Endometrium (tissue), 2 donors: ENCODE results near the gene YJEFN3.

Experiments used
- FAIRE-seq: peaks from 2 replicates; lab custom pipeline; 2012; peaks lifted over from hg19 to GRCh38; lab: Jason Lieb, UNC
- donor health status: control.
- donor health status: control.

The YJEFN3 gene

GRCh38 chr19:19554074-19555023, 25.6 kb downstream of the YJEFN3 start:
- no peak for FAIRE-seq

DNA sequence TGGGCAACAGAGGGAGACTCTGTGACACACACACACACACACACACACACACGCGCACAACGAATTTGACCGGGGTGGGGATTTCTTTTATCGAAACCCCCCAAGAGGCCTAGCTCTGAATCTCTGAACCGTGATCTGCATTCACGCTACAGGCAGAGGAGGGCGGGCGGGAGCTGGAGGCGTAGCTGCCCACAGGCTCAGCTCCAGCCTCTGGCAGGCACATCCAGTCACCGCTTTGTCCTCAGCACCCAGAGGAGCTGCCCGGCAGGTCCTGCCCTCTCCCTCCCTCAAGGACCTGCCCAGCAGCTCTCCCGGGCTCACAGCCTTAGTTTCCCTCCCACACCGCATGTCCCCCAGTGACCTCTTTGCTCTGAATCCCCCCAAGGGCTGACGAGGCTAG, 29.3 kb downstream of the YJEFN3 start:
- no peak for FAIRE-seq

- no peak for FAIRE-seq
Measured at GRCh38 chr19:19558636-19559035, 29.9 kb downstream of the YJEFN3 start.

- no peak for FAIRE-seq
Measured at GRCh38 chr19:19559931-19560330, 31.2 kb downstream of the YJEFN3 start.

GRCh38 chr19:19561946-19562664, 33.4 kb downstream of the YJEFN3 start:
- FAIRE-seq: no peak

- FAIRE-seq: no peak
Measured at GRCh38 chr19:19562665-19563347, 34.1 kb downstream of the YJEFN3 start.

GRCh38 chr19:19563348-19563848, 34.7 kb downstream of the YJEFN3 start:
- FAIRE-seq: no peak

DNA sequence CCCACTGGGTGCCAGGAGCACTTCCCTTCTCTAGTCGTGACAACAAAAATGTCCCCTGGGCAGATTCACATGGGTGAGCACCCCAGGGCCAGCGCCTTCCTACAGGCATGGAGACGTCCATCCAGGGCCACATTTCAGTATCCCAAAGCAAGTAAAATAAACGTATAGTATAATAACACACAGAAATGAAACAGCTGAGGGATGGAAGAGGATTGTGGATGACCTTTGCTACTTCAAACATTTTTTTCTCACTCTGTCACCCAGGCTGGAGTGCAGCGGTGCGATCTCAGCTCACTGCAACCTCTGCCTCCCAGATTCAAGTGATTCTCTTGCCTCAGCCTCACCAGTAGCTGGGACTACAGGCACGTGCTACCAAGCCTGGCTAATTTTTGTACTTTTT, 37.6 kb downstream of the YJEFN3 start:
- FAIRE-seq: no peak

DNA sequence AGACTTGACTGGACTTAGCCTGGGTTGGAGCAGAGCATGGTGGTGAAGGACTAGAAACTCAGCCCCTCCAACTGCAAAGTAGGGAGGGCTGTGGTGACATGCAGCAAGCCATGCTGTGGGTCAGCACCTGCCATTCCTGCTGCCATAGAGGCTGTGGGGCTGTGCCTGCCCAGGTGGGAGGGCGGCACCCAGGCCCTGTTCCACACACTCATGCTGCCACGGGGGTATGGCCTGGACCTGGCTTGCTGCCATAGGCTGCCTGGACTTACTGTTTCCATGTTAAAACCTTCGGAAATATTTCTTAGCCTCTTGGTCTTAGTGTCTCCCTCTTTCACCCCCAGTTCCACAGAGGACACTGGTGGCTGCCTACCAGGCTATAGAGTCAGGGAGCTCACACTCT, 38.7 kb downstream of the YJEFN3 start:
- FAIRE-seq: no peak

- FAIRE-seq: no peak
Measured at GRCh38 chr19:19568802-19569756, 40.4 kb downstream of the YJEFN3 start.

GRCh38 chr19:19570571-19570970, 41.9 kb downstream of the YJEFN3 start:
- no peak for FAIRE-seq

GRCh38 chr19:19571071-19571786, 42.5 kb downstream of the YJEFN3 start:
- no peak for FAIRE-seq

DNA sequence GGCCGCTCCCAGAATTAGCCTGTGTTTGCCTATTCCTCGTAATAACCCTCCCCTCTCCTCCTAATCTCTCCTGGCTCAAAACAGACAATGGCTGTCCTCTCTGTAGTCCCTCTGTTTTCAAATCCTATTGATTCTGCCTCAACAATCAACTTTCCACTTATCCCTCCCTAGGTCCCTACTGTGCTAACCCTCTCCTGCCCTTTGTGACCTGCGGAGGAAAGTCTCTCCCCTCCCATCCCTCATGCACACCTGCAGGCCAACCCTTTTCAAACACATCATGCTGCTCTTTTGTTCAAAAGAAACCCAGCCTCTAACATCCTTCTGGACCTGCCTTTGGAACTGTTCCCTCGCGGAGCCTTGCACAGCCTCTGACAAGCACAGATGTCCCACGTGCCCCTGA, 46.7 kb downstream of the YJEFN3 start:
- no peak for FAIRE-seq

- FAIRE-seq: no peak
Measured at GRCh38 chr19:19578252-19578651, 49.5 kb downstream of the YJEFN3 start.

DNA sequence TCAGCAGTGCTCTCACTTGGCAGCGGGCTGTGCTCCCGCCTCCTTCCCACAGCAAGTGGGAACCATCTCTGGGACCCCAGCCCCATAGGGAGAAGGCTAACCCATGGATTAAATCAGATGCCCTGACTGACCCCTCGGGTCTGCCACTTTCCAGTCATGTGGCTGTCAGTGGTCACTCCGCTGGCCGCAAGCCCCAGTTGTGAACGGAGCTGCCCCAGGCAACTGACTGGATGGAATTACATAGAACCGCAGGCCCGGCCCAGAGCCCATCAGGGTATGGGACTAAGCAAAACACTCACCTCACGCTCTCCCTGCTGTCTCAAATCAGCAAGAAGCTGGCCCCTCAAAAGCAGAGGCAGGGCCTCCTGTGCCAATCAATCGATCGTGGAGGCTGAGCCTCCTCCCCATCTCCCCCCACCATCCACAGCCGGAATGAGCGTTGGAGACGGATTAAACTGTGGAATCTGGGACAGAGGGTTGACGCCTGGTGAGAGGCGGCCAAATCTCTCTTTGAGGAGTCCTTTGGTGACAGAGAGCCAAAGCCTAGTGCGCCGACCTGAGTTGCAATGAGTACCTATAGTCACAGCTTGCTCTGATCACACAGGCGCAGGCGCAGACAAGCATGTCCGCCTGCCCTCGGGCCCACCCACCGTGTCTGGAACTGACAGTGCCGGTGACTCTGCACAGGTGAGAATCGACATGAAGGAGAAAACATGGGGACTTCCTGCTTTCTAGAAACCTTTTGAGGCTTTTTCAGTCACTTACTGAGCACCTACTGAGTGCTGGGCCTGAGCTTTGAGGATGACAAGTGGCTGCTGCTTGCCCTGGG, 51.0 kb downstream of the YJEFN3 start:
- no peak for FAIRE-seq

DNA sequence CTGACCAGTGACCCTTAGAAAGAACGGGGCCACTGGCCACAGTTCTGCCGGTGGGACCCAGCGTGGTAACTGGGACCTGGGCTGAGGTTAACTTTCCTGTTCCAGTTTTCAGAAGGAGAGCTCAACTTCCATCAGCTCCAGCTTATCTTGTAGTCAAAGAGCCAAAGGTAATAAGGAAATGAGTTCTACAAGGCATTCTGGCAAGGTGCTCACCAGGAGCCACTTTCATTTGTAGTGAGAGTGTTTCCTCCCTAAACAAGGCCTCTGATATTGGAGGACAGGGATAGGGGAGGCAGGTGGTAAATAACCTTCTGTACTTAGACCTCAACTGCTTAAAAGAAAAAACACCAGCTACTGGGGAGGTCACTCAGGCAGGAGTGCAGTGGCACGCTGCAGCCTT, 51.7 kb downstream of the YJEFN3 start:
- FAIRE-seq: no peak

- FAIRE-seq: no peak
Measured at GRCh38 chr19:19581391-19581790, 52.7 kb downstream of the YJEFN3 start.

DNA sequence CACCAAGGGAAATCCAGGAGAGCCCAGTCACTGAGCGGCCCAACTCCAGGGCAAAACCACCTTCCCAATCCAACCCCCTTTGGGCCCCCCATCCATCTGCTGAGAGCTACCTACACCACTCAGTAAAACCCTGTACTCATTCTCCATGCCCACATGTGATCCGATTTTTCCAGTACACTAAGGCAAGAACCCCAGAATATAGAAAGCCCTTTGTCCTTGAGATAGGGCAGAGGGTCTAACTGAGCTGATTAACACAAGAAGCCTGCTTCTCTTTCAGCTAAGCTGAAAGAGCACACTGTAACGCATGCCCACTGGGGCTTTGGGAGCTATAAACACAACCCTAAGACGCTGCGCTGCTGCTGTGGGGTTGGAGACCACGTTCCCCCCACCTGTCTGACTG, 53.8 kb downstream of the YJEFN3 start:
- FAIRE-seq: no peak

DNA sequence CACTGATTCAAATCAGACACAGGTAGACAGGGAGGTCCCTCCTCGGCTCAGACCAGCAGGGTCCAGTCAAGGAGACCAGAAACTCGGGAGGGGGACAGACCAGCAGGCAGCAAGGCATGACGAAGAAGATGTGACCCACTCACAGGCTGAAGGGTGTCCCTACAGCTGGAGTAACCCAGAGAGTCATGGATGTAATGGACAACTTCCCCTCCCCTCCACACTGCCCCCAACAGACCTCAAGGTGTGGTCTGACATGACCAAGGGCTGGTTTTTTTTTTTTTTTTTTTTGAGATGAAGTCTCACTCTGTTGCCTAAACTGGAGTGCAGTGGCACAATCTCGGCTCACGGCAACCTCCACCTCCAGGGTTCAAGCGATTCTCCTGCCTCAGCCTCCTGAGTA, 55.6 kb downstream of the YJEFN3 start:
- FAIRE-seq: no peak
